ENCODE measurements around the gene NDUFA11. TPM values are rescaled to one million over a fixed set of nuclear protein-coding genes. Genes with fewer than 3 reads are reported as not detected.
A peak's percentile ranks its signal among the peaks of the same experiment; 100 is the strongest.

NDUFA11 gene
- total and polyA plus RNA-seq, 9 of the 15 experiments (the other 6 are each of a cell fraction or from before 2014, with no cell fraction given), result 63.3 to 486 (median 274) TPM

GRCh38 chr19:5870986-5871394, 32.6 kb downstream of the NDUFA11 start:
- DNase-seq (ENCODE audit: extremely low read depth in 1 of 4, low spot score in 3 of 4) (peak in 1 of 4 experiments; percentile 3), FAIRE-seq (no peak), ATAC-seq (no peak)
- peaks cover 0 to 7% of the 10 kb centered on the region in 2 experiments; a peak in 2 of 5 replicates for H3K4me1 ChIP-seq (replicated peaks in 1 of 2; ENCODE audit: control insufficient read depth in 2 of 2, insufficient read depth in 2 of 2, low read length in 2 of 2)
- no peak overlapping the region for H3K9ac ChIP-seq (ENCODE audit: insufficient read depth in 1 of 2, low read depth in 2 of 2, low read length in 2 of 2)
- no peak for TF ChIP-seq ZNF436 (CRISPR knock-in tag; IDR thresholded peaks at IDR 0.05)
- no peak for TF ChIP-seq BACH1 (tag; IDR thresholded peaks at IDR 0.05)
- TF ChIP-seq ADNP (tag; IDR thresholded peaks at IDR 0.05), result no peak
- TF ChIP-seq CEBPB (tag; IDR thresholded peaks at IDR 0.05), result peak; percentile 64; the same call in 1 of the 2 replicates
- no peak for TF ChIP-seq MIER1 (IDR thresholded peaks at IDR 0.05; ENCODE audit: low read depth)
- TF ChIP-seq SREBF1 (IDR thresholded peaks at IDR 0.05; ENCODE audit: borderline replicate concordance, low read depth, low read length), result no peak
- no peak for TF ChIP-seq ZNF77 (CRISPR knock-in tag; IDR thresholded peaks at IDR 0.05)
- TF ChIP-seq CEBPG (CRISPR knock-in tag; IDR thresholded peaks at IDR 0.05), result peak; percentile 57
- peak; percentile 58 to 88 for TF ChIP-seq CEBPG (tag; conservative IDR thresholded peaks at IDR 0.05 in 1 of 2, IDR thresholded peaks at IDR 0.05 in 1 of 2)
- TF ChIP-seq, protein P1, sequence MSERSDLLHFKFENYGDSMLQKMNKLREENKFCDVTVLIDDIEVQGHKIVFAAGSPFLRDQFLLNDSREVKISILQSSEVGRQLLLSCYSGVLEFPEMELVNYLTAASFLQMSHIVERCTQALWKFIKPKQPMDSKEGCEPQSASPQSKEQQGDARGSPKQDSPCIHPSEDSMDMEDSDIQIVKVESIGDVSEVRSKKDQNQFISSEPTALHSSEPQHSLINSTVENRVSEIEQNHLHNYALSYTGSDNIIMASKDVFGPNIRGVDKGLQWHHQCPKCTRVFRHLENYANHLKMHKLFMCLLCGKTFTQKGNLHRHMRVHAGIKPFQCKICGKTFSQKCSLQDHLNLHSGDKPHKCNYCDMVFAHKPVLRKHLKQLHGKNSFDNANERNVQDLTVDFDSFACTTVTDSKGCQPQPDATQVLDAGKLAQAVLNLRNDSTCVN (CRISPR knock-in tag; IDR thresholded peaks at IDR 0.05), result no peak
- no peak for TF ChIP-seq PRMT5 (CRISPR knock-in tag; IDR thresholded peaks at IDR 0.05)
- TF ChIP-seq TRIM24 (IDR thresholded peaks at IDR 0.05), result peak; percentile 66 to 86; a peak in 2 of 4 replicates
- no peak for TF ChIP-seq YY1 (IDR thresholded peaks at IDR 0.05; ENCODE audit: borderline replicate concordance in 1 of 3, control insufficient read depth in 1 of 3, extremely low read depth in 1 of 3, insufficient read depth in 3 of 3, insufficient read length in 1 of 3, insufficient replicate concordance in 2 of 3, low read depth in 1 of 3, low read length in 2 of 3)
- no peak for TF ChIP-seq SMAD4 (CRISPR knock-in tag; conservative IDR thresholded peaks at IDR 0.05)
- TF ChIP-seq ZNF778 (CRISPR knock-in tag; IDR thresholded peaks at IDR 0.05), result no peak
- no peak for TF ChIP-seq ZC3H8 (IDR thresholded peaks at IDR 0.05)
- TF ChIP-seq ZNF3 (CRISPR knock-in tag; IDR thresholded peaks at IDR 0.05), result no peak
- TF ChIP-seq TFAM (CRISPR knock-in tag; conservative IDR thresholded peaks at IDR 0.05), result no peak
- TF ChIP-seq ZNF212 (CRISPR knock-in tag; IDR thresholded peaks at IDR 0.05), result no peak
- TF ChIP-seq SIN3B (IDR thresholded peaks at IDR 0.05; ENCODE audit: low read depth), result no peak
- H3K79me2 ChIP-seq (ENCODE audit: control insufficient read depth, insufficient read depth, low read length), result no peaks in the 10 kb centered on the region
- H3K36me3 ChIP-seq (ENCODE audit: control insufficient read depth, insufficient read depth, low read length), result no peaks in the 10 kb centered on the region
- no TSS peak for BruUV-seq (replicated peaks)
- H3K4me3 ChIP-seq, result no peak overlapping the region
- H2AFZ ChIP-seq (ENCODE audit: low read depth, low read length), result no peak overlapping the region
- intact Hi-C loops (cut with micrococcal nuclease) (no loop called here), in situ Hi-C loops (cut with MboI) (no loop called here)
- H4K20me1 ChIP-seq (replicated peaks; ENCODE audit: control insufficient read depth, insufficient read depth, low read length), result no peaks in the 10 kb centered on the region
- no peak overlapping the region for H3K4me2 ChIP-seq (ENCODE audit: insufficient read depth, low read length)
- no peaks in the 10 kb centered on the region for H3K9me3 ChIP-seq (replicated peaks; ENCODE audit: control insufficient read depth, insufficient read depth, low read depth, low read length)
- ChIA-PET CTCF (ENCODE audit: low intra/inter-chr PET ratio) (no interaction called here), POLR2A (interaction anchor here (0.6 to 0.7 kb wide), 2 partner anchors 12 to 83 kb away, joined by 3 read pairs; no protein-coding TSS in a partner anchor)
- no peaks in the 10 kb centered on the region for H3K9me1 ChIP-seq (ENCODE audit: control insufficient read depth, insufficient read depth, low read length)
- 18% methylated on average over 12 of the region's 12 CpGs for WGBS (ENCODE audit: insufficient coverage, low coverage, missing lambda C conversion rate)
- H3K27me3 ChIP-seq (ENCODE audit: control insufficient read depth in 2 of 2, insufficient read depth in 2 of 2, low read length in 2 of 2), result peaks cover 2 to 14% of the 10 kb centered on the region in 2 experiments; a peak in 2 of 5 replicates
- H3K27ac ChIP-seq (ENCODE audit: extremely low read depth, low read depth, low read length), result no peak overlapping the region

All from K562 (cell line).